C4-2B (cell line): Measurements from ENCODE around the gene CEACAM5.

Experiments used
- CTCF ChIP-seq: fragments of 450-650 bp; conservative IDR thresholded peaks from 2 replicates; pipeline ENCODE4 v1.5.1; 2017; ENCODE audit warnings: mild to moderate bottlenecking
- ZFX ChIP-seq: fragments of 450-650 bp; IDR thresholded peaks from 2 replicates; pipeline ENCODE4 v1.6.1; 2017

- TF ChIP-seq ZFX = no peak
- no peak for TF ChIP-seq CTCF
Measured at GRCh38 chr19:41694196-41694595, 14.2 kb upstream of the CEACAM5 start.
